ENCODE results near the gene NFX1. TPM values are rescaled to one million over a fixed set of nuclear protein-coding genes. Genes with fewer than 3 reads are reported as not detected.

The NFX1 gene
- total and polyA plus RNA-seq, 10 of the 15 experiments (the other 5 are each of a cell fraction or from before 2014, with no cell fraction given) = 11.9 to 45.1 (median 36.1) TPM

DNA sequence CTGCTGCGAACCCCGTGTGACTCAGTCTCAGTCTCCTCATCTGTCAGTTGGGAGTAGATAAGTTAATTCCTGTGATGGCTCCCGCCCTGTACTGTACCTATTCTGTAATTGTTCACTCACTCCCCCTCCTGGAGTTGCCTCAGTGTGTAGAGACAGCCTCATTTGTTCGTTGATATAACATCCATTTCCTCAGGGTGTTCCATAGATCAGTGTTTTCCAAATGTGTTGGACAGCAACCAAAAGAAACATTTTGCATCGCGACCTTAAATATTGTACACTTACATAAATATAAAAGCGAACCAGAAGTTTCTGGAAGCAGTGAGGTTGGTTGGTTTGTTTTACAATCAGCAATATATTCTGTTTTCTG is 698 bp downstream of the NFX1 start:
- Histone ChIP-seq H3K4me3 (peak overlapping the region; percentile 77), H3K4me1 (ENCODE audit: control insufficient read depth, insufficient read depth, low read length) (peaks cover 19% of the 10 kb centered on the region), H3K9me3 (replicated peaks; ENCODE audit: control insufficient read depth, insufficient read depth, low read length) (no peaks in the 10 kb centered on the region), H3K9ac (ENCODE audit: control insufficient read depth, insufficient read depth, low read length) (peak overlapping the region; percentile 99), H2AFZ (ENCODE audit: control insufficient read depth, low read depth, low read length) (no peak overlapping the region), H3K79me2 (ENCODE audit: control insufficient read depth, insufficient read depth, low read length) (peaks cover 57% of the 10 kb centered on the region), H4K20me1 (ENCODE audit: control insufficient read depth, insufficient read depth) (no peaks in the 10 kb centered on the region), H3K36me3 (ENCODE audit: control insufficient read depth in 2 of 2, insufficient read depth in 2 of 2, low read length in 1 of 2) (peaks cover 0 to 15% of the 10 kb centered on the region in 2 experiments; a peak in 1 of 4 replicates), H3K27ac (ENCODE audit: control insufficient read depth, insufficient read depth) (peak overlapping the region; percentile 100), H3K4me2 (ENCODE audit: control insufficient read depth, insufficient read depth) (peak overlapping the region; percentile 60), H3K27me3 (replicated peaks in 1 of 2; ENCODE audit: control insufficient read depth in 2 of 2, insufficient read depth in 2 of 2, low read length in 1 of 2) (no peaks in the 10 kb centered on the region)
- POLR2A ChIA-PET = interaction anchor here (1.2 kb wide), 1 partner anchor 8 kb away, joined by 4 read pairs; no protein-coding TSS in a partner anchor
- SMC1A ChIA-PET (ENCODE audit: uncharacterized antibody, unreplicated experiment) = interaction anchor here (0.6 to 1.0 kb wide), 2 partner anchors 157 to 162 kb away, joined by 3 read pairs; no protein-coding TSS in a partner anchor
- WGBS (ENCODE audit: insufficient coverage, insufficient replicate concordance, low lambda C conversion rate, missing lambda C conversion rate) = 33% methylated on average over 7 of the region's 7 CpGs
- in situ Hi-C loops (cut with MboI) (no loop called here), intact Hi-C loops (cut with micrococcal nuclease; ENCODE audit: unreplicated experiment) (loop anchor here (10.0 kb wide), 1 partner anchor 126 kb away; the partner anchor contains the start of gene B4GALT1)
- RAD21 ChIA-PET (ENCODE audit: unreplicated experiment) = no interaction called here
- peak; percentile 29 for ATAC-seq
- DNase-seq (ENCODE audit: low read depth, low spot score) = no peak
- CTCF ChIA-PET = interaction anchor here (0.7 to 1.4 kb wide), 3 partner anchors 42 to 84 kb away, joined by 3 to 7 read pairs (median 3); no protein-coding TSS in a partner anchor
- no peak for FAIRE-seq
- no TSS peak for BruUV-seq (replicated peaks)
- TF ChIP-seq NFYB (IDR thresholded peaks at IDR 0.05; ENCODE audit: insufficient read depth, low read depth, low read length) = no peak
- TF ChIP-seq WRNIP1 (IDR thresholded peaks at IDR 0.05; ENCODE audit: borderline replicate concordance, low read depth, low read length) = 0 out of 2 replicates have a peak, but pooled peaks have one; percentile 35
- 0 out of 6 replicates have a peak, but pooled peaks of 1 of the 3 experiments have one; percentile 0 for TF ChIP-seq CTCF (IDR thresholded peaks at IDR 0.05 in 2 of 3, conservative IDR thresholded peaks at IDR 0.05 in 1 of 3; ENCODE audit: control insufficient read depth in 2 of 3, extremely low read depth in 1 of 3, insufficient read depth in 1 of 3, low read depth in 3 of 3, low read length in 3 of 3)

- Histone ChIP-seq H3K79me2 (ENCODE audit: control insufficient read depth, insufficient read depth, low read length) (peaks cover 66% of the 10 kb centered on the region), H3K27ac (ENCODE audit: control insufficient read depth, insufficient read depth) (peak overlapping the region; percentile 8; the same call in 1 of the 2 replicates), H3K9me3 (replicated peaks; ENCODE audit: control insufficient read depth, insufficient read depth, low read length) (no peaks in the 10 kb centered on the region), H3K4me1 (ENCODE audit: control insufficient read depth, insufficient read depth, low read length) (peaks cover 26% of the 10 kb centered on the region), H3K9ac (ENCODE audit: control insufficient read depth, insufficient read depth, low read length) (0 out of 2 replicates have a peak overlapping the region, but pooled peaks have one; percentile 23), H3K4me3 (peak overlapping the region; percentile 55), H3K27me3 (replicated peaks in 1 of 2; ENCODE audit: control insufficient read depth in 2 of 2, insufficient read depth in 2 of 2, low read length in 1 of 2) (no peaks in the 10 kb centered on the region), H3K36me3 (ENCODE audit: control insufficient read depth in 2 of 2, insufficient read depth in 2 of 2, low read length in 1 of 2) (peaks cover 0 to 15% of the 10 kb centered on the region in 2 experiments; a peak in 1 of 4 replicates), H4K20me1 (ENCODE audit: control insufficient read depth, insufficient read depth) (no peaks in the 10 kb centered on the region), H3K4me2 (ENCODE audit: control insufficient read depth, insufficient read depth) (peak overlapping the region; percentile 68), H2AFZ (ENCODE audit: control insufficient read depth, low read depth, low read length) (no peak overlapping the region)
- DNase-seq (ENCODE audit: low read depth, low spot score) = no peak
- 18% methylated on average over 5 of the region's 5 CpGs for WGBS (ENCODE audit: insufficient coverage, insufficient replicate concordance, low lambda C conversion rate, missing lambda C conversion rate)
- ChIA-PET POLR2A (no interaction called here), CTCF (no interaction called here), RAD21 (ENCODE audit: unreplicated experiment) (no interaction called here), SMC1A (ENCODE audit: uncharacterized antibody, unreplicated experiment) (no interaction called here)
- FAIRE-seq = no peak
- BruUV-seq (replicated peaks) = no TSS peak
- no peak for TF ChIP-seq ZNF207 (IDR thresholded peaks at IDR 0.05; ENCODE audit: borderline replicate concordance)
- intact Hi-C loops (cut with micrococcal nuclease; ENCODE audit: unreplicated experiment) = loop anchor here (10.0 kb wide), 1 partner anchor 127 kb away; the partner anchor contains the start of gene B4GALT1
- no peak for ATAC-seq
- in situ Hi-C loops (cut with MboI) = no loop called here
Measured at GRCh38 chr9:33291901-33292300, 1.6 kb downstream of the NFX1 start.

All from GM12878 (cell line).